ENCODE measurements around the gene SMIM35. TPM values are rescaled to one million over a fixed set of nuclear protein-coding genes. Genes with fewer than 3 reads are reported as not detected.

SMIM35 gene
- total and polyA plus RNA-seq, 2 donors (not counting 1 experiment from before 2014, with no cell fraction given): not detected

- Histone ChIP-seq H3K27me3 (ENCODE audit: control insufficient read depth, insufficient read depth, low read length) (no peaks in the 10 kb centered on the region), H4K20me1 (ENCODE audit: control insufficient read depth, extremely low read depth, insufficient read depth, low read length) (no peaks in the 10 kb centered on the region), H3K27ac (ENCODE audit: insufficient read depth, low read length) (no peak overlapping the region), H3K4me3 (replicated peaks in 1 of 4; ENCODE audit: control extremely low read depth in 1 of 4, insufficient read depth in 1 of 4, low read depth in 3 of 4, low read length in 4 of 4) (no peak overlapping the region), H2AFZ (ENCODE audit: low read length) (no peak overlapping the region), H3K9me3 (ENCODE audit: control insufficient read depth, insufficient read depth, low read depth, low read length) (no peaks in the 10 kb centered on the region), H3K36me3 (ENCODE audit: control insufficient read depth, insufficient read depth, low read length) (no peaks in the 10 kb centered on the region), H3K9ac (ENCODE audit: insufficient read depth, low read length) (no peak overlapping the region), H3K4me2 (ENCODE audit: extremely low read depth, insufficient read depth, low read length) (no peak overlapping the region), H3K79me2 (ENCODE audit: control insufficient read depth, insufficient read depth, low read length) (no peaks in the 10 kb centered on the region), H3K4me1 (ENCODE audit: control insufficient read depth, extremely low read depth, insufficient read depth, low read length) (no peaks in the 10 kb centered on the region)
- no peak for DNase-seq (ENCODE audit: low read depth in 2 of 2)
- TF ChIP-seq EZH2 (IDR thresholded peaks at IDR 0.05; ENCODE audit: low read length, missing control alignments): no peak
- no peak for TF ChIP-seq CTCF (conservative IDR thresholded peaks at IDR 0.05 in 1 of 2, IDR thresholded peaks at IDR 0.05 in 1 of 2; ENCODE audit: low read depth in 1 of 2, low read length in 2 of 2)
These were observed 27.4 kb downstream of the SMIM35 start for GRCh38 chr11:118059246-118059940.

- H3K36me3 ChIP-seq (ENCODE audit: control insufficient read depth, insufficient read depth, low read length): no peaks in the 10 kb centered on the region
- no peaks in the 10 kb centered on the region for H3K9me3 ChIP-seq (ENCODE audit: control insufficient read depth, insufficient read depth, low read depth, low read length)
- no peaks in the 10 kb centered on the region for H3K79me2 ChIP-seq (ENCODE audit: control insufficient read depth, insufficient read depth, low read length)
- H3K27me3 ChIP-seq (ENCODE audit: control insufficient read depth, insufficient read depth, low read length): no peaks in the 10 kb centered on the region
- no peak overlapping the region for H2AFZ ChIP-seq (ENCODE audit: low read length)
- no peak overlapping the region for H3K9ac ChIP-seq (ENCODE audit: insufficient read depth, low read length)
- H3K4me2 ChIP-seq (ENCODE audit: extremely low read depth, insufficient read depth, low read length): no peak overlapping the region
- no peaks in the 10 kb centered on the region for H4K20me1 ChIP-seq (ENCODE audit: control insufficient read depth, extremely low read depth, insufficient read depth, low read length)
- TF ChIP-seq CTCF (conservative IDR thresholded peaks at IDR 0.05 in 1 of 2, IDR thresholded peaks at IDR 0.05 in 1 of 2; ENCODE audit: low read depth in 1 of 2, low read length in 2 of 2) (no peak), EZH2 (IDR thresholded peaks at IDR 0.05; ENCODE audit: low read length, missing control alignments) (no peak)
- DNase-seq (ENCODE audit: low read depth in 2 of 2): no peak
- H3K27ac ChIP-seq (ENCODE audit: insufficient read depth, low read length): no peak overlapping the region
- no peak overlapping the region for H3K4me3 ChIP-seq (replicated peaks in 1 of 4; ENCODE audit: control extremely low read depth in 1 of 4, insufficient read depth in 1 of 4, low read depth in 3 of 4, low read length in 4 of 4)
- H3K4me1 ChIP-seq (ENCODE audit: control insufficient read depth, extremely low read depth, insufficient read depth, low read length): no peaks in the 10 kb centered on the region
These were observed 28.2 kb downstream of the SMIM35 start for GRCh38 chr11:118058311-118059245.
